Osteoblast (primary cell): ENCODE results near the gene ADORA2A. TPM values are rescaled to one million over a fixed set of nuclear protein-coding genes. Genes with fewer than 3 reads are reported as not detected.

Experiments used
- DNase-seq: peaks from one replicate; pipeline ENCODE4 v3.0.0; 2011; ENCODE audit warnings: low spot score, mixed read lengths; ENCODE audit not compliant: insufficient read length; ENCODE audit errors: missing footprints
- H2AFZ ChIP-seq: 2 replicates; pipeline ENCODE4 v1.6.0; 2011; ENCODE audit warnings: mild to moderate bottlenecking, low read length
- H3K27ac ChIP-seq: 2 replicates; pipeline ENCODE4 v1.5.1; 2011; ENCODE audit warnings: mild to moderate bottlenecking, low read depth, low read length, moderate library complexity
- H3K27me3 ChIP-seq: 2 replicates; pipeline ENCODE4 v1.6.0; 2012; ENCODE audit warnings: mild to moderate bottlenecking, control low read depth, inconsistent platforms, low read length, moderate library complexity; ENCODE audit not compliant: insufficient read depth
- H3K36me3 ChIP-seq: 2 replicates; pipeline ENCODE4 v1.5.1; 2011; ENCODE audit warnings: mild to moderate bottlenecking, low read length, control low read depth, moderate library complexity; ENCODE audit not compliant: insufficient read depth
- H3K4me1 ChIP-seq: 2 replicates; pipeline ENCODE4 v1.5.1; 2011; ENCODE audit warnings: mild to moderate bottlenecking, low read length, control low read depth, moderate library complexity; ENCODE audit not compliant: insufficient read depth
- H3K4me2 ChIP-seq: 2 replicates; pipeline ENCODE4 v1.6.0; 2011; ENCODE audit warnings: mild to moderate bottlenecking, low read length; ENCODE audit not compliant: insufficient read depth
- H3K4me3 ChIP-seq: fragments of 200-600 bp; sonication (generic); 3 replicates; pipeline ENCODE4 v1.5.1; 2012; ENCODE audit warnings: mild to moderate bottlenecking, low read length, inconsistent platforms; ENCODE audit not compliant: insufficient read depth
- H3K79me2 ChIP-seq: 2 replicates; pipeline ENCODE4 v1.6.0; 2012; ENCODE audit warnings: mild to moderate bottlenecking, low read length, control low read depth, inconsistent platforms; ENCODE audit not compliant: insufficient read depth
- H3K9me3 ChIP-seq: 2 replicates; pipeline ENCODE4 v1.5.1; 2011; ENCODE audit warnings: low read depth, low read length, control low read depth
- H4K20me1 ChIP-seq: 2 replicates; pipeline ENCODE4 v1.6.0; 2012; ENCODE audit warnings: mild to moderate bottlenecking, low read length, control low read depth; ENCODE audit not compliant: insufficient read depth
- total RNA-seq: library from RNA; depleted of rRNA; stranded (reverse); fragments of >200 nt; gene quantifications from 2 replicates; pipeline ENCODE4 v1.2.3, GENCODE V29; 2012
- TF ChIP-seq, protein P1 (sequence below): IDR thresholded peaks from 2 replicates; pipeline ENCODE4 v1.5.1; 2011; ENCODE audit warnings: mild to moderate bottlenecking, low read depth, low read length, moderate library complexity; ENCODE audit errors: extremely low read depth

ADORA2A gene
- total RNA-seq, 1 donor: 0.72 TPM

DNA sequence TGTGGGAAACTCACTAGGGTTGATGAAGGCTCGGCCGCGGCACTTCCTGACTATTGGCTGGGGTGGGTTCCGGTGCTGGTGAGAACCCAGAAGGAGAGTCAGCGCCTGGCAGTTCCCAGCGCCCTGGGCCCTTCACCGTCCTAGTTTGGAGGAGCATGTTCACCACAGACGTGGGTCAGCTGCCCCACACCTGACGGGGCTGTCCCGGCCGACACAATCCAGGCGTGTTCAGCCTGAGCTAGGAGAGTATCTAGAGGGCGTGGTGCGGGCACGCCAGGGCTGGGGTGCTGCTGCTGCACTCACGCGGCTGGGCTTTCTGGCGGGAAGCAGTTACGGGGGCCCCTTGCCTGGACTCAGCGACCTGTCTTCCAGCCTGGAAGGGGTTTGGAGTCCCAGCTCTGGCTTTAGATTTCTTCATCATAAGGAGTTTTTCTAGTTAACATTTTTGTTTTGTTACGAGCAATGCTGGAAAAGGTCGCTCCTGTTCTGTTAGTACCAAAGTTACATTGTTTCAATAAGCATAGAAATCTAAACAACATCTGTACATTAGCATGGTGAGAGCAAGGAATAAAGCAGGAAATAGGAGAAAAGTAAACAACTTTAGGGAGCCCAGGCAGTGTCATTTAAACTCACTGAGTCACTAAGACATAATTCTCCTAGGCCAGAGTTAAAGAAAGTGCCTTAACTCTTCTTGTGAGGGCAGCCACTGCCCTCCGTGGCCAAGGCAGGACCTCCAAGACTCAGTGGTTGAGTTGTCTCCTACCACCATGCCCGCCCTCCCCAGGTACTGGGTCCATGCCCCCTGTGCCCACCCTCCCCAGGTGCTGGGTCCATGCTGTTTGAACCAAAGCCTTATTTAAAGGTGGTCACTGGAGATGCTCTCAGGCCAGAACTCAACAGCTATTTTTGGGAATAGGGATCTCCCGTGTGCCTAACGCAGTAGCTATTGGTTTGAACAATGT is 12.1 kb upstream of the ADORA2A start:
- Histone ChIP-seq H3K4me2 (no peak overlapping the region), H3K27me3 (no peaks in the 10 kb centered on the region), H3K79me2 (peaks cover 3% of the 10 kb centered on the region), H3K4me1 (no peaks in the 10 kb centered on the region), H3K9me3 (no peaks in the 10 kb centered on the region), H3K27ac (no peak overlapping the region), H3K36me3 (peaks cover 46% of the 10 kb centered on the region), H2AFZ (no peak overlapping the region), H3K4me3 (no peak overlapping the region), H4K20me1 (peaks cover 20% of the 10 kb centered on the region)
- TF ChIP-seq, protein P1, sequence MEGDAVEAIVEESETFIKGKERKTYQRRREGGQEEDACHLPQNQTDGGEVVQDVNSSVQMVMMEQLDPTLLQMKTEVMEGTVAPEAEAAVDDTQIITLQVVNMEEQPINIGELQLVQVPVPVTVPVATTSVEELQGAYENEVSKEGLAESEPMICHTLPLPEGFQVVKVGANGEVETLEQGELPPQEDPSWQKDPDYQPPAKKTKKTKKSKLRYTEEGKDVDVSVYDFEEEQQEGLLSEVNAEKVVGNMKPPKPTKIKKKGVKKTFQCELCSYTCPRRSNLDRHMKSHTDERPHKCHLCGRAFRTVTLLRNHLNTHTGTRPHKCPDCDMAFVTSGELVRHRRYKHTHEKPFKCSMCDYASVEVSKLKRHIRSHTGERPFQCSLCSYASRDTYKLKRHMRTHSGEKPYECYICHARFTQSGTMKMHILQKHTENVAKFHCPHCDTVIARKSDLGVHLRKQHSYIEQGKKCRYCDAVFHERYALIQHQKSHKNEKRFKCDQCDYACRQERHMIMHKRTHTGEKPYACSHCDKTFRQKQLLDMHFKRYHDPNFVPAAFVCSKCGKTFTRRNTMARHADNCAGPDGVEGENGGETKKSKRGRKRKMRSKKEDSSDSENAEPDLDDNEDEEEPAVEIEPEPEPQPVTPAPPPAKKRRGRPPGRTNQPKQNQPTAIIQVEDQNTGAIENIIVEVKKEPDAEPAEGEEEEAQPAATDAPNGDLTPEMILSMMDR: no peak
- DNase-seq: peak; percentile 55

DNA sequence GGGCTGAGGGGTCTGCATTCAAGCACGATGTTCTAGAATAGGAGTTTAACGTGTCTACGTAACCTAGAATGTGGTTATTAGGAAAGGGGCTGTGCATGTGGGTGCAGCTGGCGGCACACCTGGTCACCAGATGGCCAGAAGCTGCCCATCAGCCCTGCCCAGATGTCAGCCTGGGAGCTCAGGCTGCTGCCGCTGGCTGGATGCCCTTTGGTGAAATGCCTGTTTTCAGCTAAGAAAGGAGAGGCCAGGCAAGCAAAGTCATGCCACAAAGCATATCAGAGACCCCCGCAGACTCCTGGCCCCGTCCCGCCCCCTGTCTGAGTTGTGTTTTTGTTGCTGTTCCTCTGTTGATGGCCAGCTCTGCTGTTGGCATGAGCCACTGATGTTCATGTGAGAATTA is 11.3 kb upstream of the ADORA2A start:
- Histone ChIP-seq H3K27ac (no peak overlapping the region), H3K4me3 (no peak overlapping the region), H4K20me1 (peaks cover 15% of the 10 kb centered on the region), H3K4me1 (no peaks in the 10 kb centered on the region), H3K79me2 (no peaks in the 10 kb centered on the region), H3K4me2 (no peak overlapping the region), H3K9me3 (no peaks in the 10 kb centered on the region), H3K27me3 (peaks cover 3% of the 10 kb centered on the region), H3K36me3 (peaks cover 46% of the 10 kb centered on the region), H2AFZ (no peak overlapping the region)
- no peak for DNase-seq
- TF ChIP-seq, protein P1: no peak

DNA sequence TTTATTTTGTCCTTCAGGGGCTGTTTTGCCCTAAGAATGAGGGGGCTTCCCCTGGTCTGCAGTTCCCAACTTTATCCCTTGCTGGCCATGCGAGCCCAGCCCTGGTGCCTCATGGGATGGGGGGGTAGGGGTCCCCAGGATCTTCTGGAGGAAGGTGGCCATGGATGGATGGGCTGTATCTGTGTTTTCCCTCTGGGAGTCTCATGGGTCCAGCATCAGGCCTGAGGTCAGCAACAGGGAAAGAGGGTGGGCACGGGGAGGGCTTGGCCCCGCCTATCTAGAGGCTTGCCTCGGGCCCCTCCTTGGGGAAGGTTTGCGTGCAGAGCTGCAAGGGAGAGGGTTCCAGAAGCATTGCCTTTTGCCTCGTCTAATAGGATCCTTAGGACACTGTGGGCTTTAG is 10.8 kb upstream of the ADORA2A start:
- no peak overlapping the region for H3K27ac ChIP-seq
- no peak overlapping the region for H2AFZ ChIP-seq
- DNase-seq: peak; percentile 51
- H3K4me2 ChIP-seq: no peak overlapping the region
- peaks cover 11% of the 10 kb centered on the region for H4K20me1 ChIP-seq
- H3K36me3 ChIP-seq: peaks cover 41% of the 10 kb centered on the region
- TF ChIP-seq, protein P1: no peak
- H3K4me1 ChIP-seq: no peaks in the 10 kb centered on the region
- no peaks in the 10 kb centered on the region for H3K9me3 ChIP-seq
- peaks cover 3% of the 10 kb centered on the region for H3K27me3 ChIP-seq
- no peaks in the 10 kb centered on the region for H3K79me2 ChIP-seq
- no peak overlapping the region for H3K4me3 ChIP-seq

DNA sequence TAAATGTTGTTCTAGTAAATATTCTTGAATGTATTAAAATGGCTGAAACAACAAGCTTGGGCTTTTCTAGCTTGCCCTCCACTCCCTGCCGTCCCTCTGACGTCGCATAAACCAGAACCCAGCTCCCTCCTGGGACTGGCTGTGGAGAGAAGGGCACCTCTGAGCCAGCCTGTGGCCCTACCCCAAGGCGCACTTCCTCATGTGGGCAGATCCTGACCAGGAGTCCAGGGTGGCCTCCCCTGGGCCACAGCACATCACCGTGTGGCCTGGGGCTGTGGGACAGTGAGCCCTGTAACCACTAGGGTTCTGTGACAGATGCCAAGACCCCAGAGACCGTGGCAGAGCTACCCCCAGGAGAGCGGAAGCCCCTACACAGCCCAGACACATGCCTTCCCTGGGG is 10.2 kb upstream of the ADORA2A start:
- Histone ChIP-seq H3K4me2 (no peak overlapping the region), H2AFZ (no peak overlapping the region), H3K27me3 (peaks cover 3% of the 10 kb centered on the region), H3K9me3 (no peaks in the 10 kb centered on the region), H3K79me2 (no peaks in the 10 kb centered on the region), H4K20me1 (peaks cover 8% of the 10 kb centered on the region), H3K4me1 (no peaks in the 10 kb centered on the region), H3K4me3 (no peak overlapping the region), H3K36me3 (peaks cover 38% of the 10 kb centered on the region), H3K27ac (no peak overlapping the region)
- peak; percentile 64 for DNase-seq
- TF ChIP-seq, protein P1: no peak
